Measurements from ENCODE around the gene ATP6V1F. TPM values are rescaled to one million over a fixed set of nuclear protein-coding genes. Genes with fewer than 3 reads are reported as not detected.

Gene ATP6V1F
- total RNA-seq, 1 experiment from 2014 or later: 115 TPM

DNA sequence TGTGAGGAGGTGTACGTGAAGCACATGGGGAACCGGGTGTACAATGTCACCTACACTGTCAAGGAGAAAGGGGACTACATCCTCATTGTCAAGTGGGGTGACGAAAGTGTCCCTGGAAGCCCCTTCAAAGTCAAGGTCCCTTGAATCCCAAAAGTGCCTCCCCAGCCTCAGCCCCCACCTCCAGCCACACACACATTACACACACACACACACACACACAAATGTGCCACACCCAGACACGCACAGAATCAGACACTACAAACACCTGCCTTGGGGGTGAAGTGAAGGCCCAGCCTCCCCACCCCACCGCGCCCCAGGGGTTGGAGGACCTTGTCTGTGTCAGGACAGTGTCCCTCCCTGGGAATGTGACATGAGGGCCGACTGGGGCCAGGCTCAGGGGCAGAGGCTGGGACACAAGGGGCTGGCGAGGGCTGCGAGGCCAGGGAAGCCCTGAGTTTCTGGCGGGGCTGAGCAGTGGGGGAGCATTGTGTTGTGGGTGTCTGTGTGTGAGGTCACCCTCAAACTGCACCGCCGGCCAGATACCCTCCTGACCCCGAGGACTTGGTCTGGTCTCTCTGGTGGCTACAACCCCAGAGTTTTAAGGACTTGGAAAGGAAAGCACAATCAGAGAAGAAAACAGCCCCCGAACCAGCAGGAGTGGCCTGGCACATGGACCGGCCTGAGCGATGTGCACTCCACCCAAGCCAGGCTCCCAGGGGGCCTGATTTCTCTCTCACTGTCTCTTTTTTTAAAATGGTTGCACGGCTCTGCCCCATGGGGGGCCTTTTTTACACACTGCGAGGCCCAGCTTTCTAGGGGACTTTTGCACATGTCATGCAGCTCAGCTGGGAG is 4.0 kb upstream of the ATP6V1F start:
- Histone ChIP-seq H3K23ac (ENCODE audit: insufficient read length, low read depth, low read length) (no peak overlapping the region), H3K27me3 (ENCODE audit: insufficient read depth, low read length) (no peaks in the 10 kb centered on the region), H2BK20ac (ENCODE audit: low read depth, low read length, poor library complexity, severe bottlenecking) (no peak overlapping the region), H3K79me2 (ENCODE audit: insufficient read depth, low read length) (no peaks in the 10 kb centered on the region; the same call in 1 of the 2 replicates), H2BK15ac (ENCODE audit: low read depth, low read length) (no peak overlapping the region), H3K9ac (ENCODE audit: extremely low read depth, insufficient read length, low read length) (no peak overlapping the region), H2BK5ac (ENCODE audit: insufficient read length, low read length) (no peak overlapping the region), H3K18ac (ENCODE audit: insufficient read length, low read depth, low read length) (no peak overlapping the region), H3T11ph (ENCODE audit: low read length) (no peak overlapping the region), H4K20me1 (ENCODE audit: control insufficient read depth, insufficient read depth, insufficient read length) (no peaks in the 10 kb centered on the region), H3K9me3 (ENCODE audit: control insufficient read depth, low read depth, low read length) (no peaks in the 10 kb centered on the region), H4K5ac (ENCODE audit: insufficient read length, low read depth, low read length) (no peak overlapping the region), H4K8ac (replicated peaks; ENCODE audit: insufficient read length, low read depth, low read length) (no peak overlapping the region), H2BK12ac (ENCODE audit: insufficient read length, low read depth, low read length) (no peak overlapping the region), H3K14ac (ENCODE audit: insufficient read depth, low read length) (no peak overlapping the region), H3K79me1 (ENCODE audit: insufficient read depth, low read depth, low read length, poor library complexity, severe bottlenecking) (no peaks in the 10 kb centered on the region), H2BK120ac (ENCODE audit: low read depth, low read length, poor library complexity, severe bottlenecking) (no peak overlapping the region), H4K91ac (ENCODE audit: insufficient read length, low read depth, low read length) (no peak overlapping the region), H3K4ac (ENCODE audit: low read depth, low read length) (no peak overlapping the region), H3K4me2 (ENCODE audit: insufficient read depth, insufficient read length, low read length) (no peak overlapping the region), H3K56ac (ENCODE audit: insufficient read length, low read depth, low read length) (no peak overlapping the region), H3K23me2 (ENCODE audit: insufficient read length, low read depth, low read length, poor library complexity, severe bottlenecking) (peaks cover 7% of the 10 kb centered on the region), H3K27ac (ENCODE audit: insufficient read length, low read depth, low read length) (no peak overlapping the region), H2AK5ac (ENCODE audit: insufficient read length, low read length) (no peak overlapping the region), H2AFZ (ENCODE audit: low read length) (no peak overlapping the region), H3K4me1 (ENCODE audit: insufficient read depth, low read length) (0 out of 2 replicates have a peak, but pooled peaks cover 2% of the 10 kb centered on the region)
- TF ChIP-seq, protein P1, sequence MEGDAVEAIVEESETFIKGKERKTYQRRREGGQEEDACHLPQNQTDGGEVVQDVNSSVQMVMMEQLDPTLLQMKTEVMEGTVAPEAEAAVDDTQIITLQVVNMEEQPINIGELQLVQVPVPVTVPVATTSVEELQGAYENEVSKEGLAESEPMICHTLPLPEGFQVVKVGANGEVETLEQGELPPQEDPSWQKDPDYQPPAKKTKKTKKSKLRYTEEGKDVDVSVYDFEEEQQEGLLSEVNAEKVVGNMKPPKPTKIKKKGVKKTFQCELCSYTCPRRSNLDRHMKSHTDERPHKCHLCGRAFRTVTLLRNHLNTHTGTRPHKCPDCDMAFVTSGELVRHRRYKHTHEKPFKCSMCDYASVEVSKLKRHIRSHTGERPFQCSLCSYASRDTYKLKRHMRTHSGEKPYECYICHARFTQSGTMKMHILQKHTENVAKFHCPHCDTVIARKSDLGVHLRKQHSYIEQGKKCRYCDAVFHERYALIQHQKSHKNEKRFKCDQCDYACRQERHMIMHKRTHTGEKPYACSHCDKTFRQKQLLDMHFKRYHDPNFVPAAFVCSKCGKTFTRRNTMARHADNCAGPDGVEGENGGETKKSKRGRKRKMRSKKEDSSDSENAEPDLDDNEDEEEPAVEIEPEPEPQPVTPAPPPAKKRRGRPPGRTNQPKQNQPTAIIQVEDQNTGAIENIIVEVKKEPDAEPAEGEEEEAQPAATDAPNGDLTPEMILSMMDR (conservative IDR thresholded peaks at IDR 0.05): no peak
- Mint-ChIP-seq H3K36me3 (ENCODE audit: insufficient read depth in 1 of 3, low read depth in 3 of 3) (no peaks in the 10 kb centered on the region), H3K27me3 (ENCODE audit: low read depth) (no peaks in the 10 kb centered on the region; the same call in 1 of the 2 replicates), H3K4me3 (no peak overlapping the region; a peak in 1 of 5 replicates), H3K9me3 (no peaks in the 10 kb centered on the region), H3K4me1 (peaks cover 19 to 27% of the 10 kb centered on the region in 2 experiments), H3K27ac (no peak overlapping the region; a peak in 2 of 7 replicates)
- DNase-seq: no peak
- WGBS (ENCODE audit: extremely low coverage, insufficient read length, low lambda C conversion rate): no CpG with 5 or more reads among the region's 18 CpGs

Data from H9 (cell line).